Keratinocyte (primary cell): Measurements from ENCODE around the gene COX4I1. TPM values are rescaled to one million over a fixed set of nuclear protein-coding genes. Genes with fewer than 3 reads are reported as not detected.

Experiments used
- DNase-seq: peaks from one replicate; pipeline ENCODE4 v3.0.0-alpha.2; 2011; ENCODE audit warnings: low read depth, missing footprints, low spot score
- FAIRE-seq: peaks from 2 replicates; lab custom pipeline; 2011; peaks lifted over from hg19 to GRCh38; lab: Jason Lieb, UNC
- H2AFZ ChIP-seq: 2 replicates; pipeline ENCODE4 v1.6.0; 2012; ENCODE audit warnings: low read length, control low read depth, inconsistent platforms; ENCODE audit not compliant: control insufficient read depth
- H3K27ac ChIP-seq: 2 replicates; pipeline ENCODE4 v1.5.1; 2011; ENCODE audit warnings: low read length; ENCODE audit not compliant: control insufficient read depth, insufficient read depth
- H3K27me3 ChIP-seq: 3 replicates; pipeline ENCODE4 v1.6.0; 2011; ENCODE audit warnings: low read length; ENCODE audit not compliant: control insufficient read depth, insufficient read depth; ENCODE audit errors: extremely low read depth
- H3K36me3 ChIP-seq, 2 experiments: 2 replicates in 1 of 2; 3 replicates in 1 of 2; pipeline ENCODE4 v1.5.1; 2011; ENCODE audit warnings: low read length in 2 of 2, mild to moderate bottlenecking in 1 of 2; ENCODE audit not compliant: control insufficient read depth in 2 of 2, insufficient read depth in 2 of 2; ENCODE audit errors: extremely low read depth in 1 of 2
- H3K4me1 ChIP-seq: 3 replicates; pipeline ENCODE4 v1.5.1; 2011; ENCODE audit warnings: low read length; ENCODE audit not compliant: control insufficient read depth, insufficient read depth; ENCODE audit errors: extremely low read depth
- H3K4me2 ChIP-seq: 3 replicates; pipeline ENCODE4 v1.6.0; 2011; ENCODE audit warnings: low read depth, low read length; ENCODE audit not compliant: control insufficient read depth, insufficient read depth; ENCODE audit errors: extremely low read depth
- H3K4me3 ChIP-seq, 3 experiments: fragments of 200-600 bp in 1 of 3; sonication (generic) in 1 of 3; 2 replicates in 2 of 3; 3 replicates in 1 of 3; pipeline ENCODE4 v1.5.1; 2011 to 2016; ENCODE audit warnings: low read length in 3 of 3, mild to moderate bottlenecking in 3 of 3, control low read depth in 2 of 3, inconsistent platforms in 1 of 3, low read depth in 1 of 3, mixed read lengths in 1 of 3, mixed run types in 1 of 3, moderate library complexity in 1 of 3; ENCODE audit not compliant: control insufficient read depth in 2 of 3, insufficient read depth in 2 of 3; ENCODE audit errors: extremely low read depth in 1 of 3
- H3K79me2 ChIP-seq: 2 replicates; pipeline ENCODE4 v1.6.0; 2012; ENCODE audit warnings: low read length; ENCODE audit not compliant: control insufficient read depth, insufficient read depth
- H3K9ac ChIP-seq: 3 replicates; pipeline ENCODE4 v1.6.0; 2011; ENCODE audit warnings: low read length; ENCODE audit not compliant: control insufficient read depth, insufficient read depth; ENCODE audit errors: extremely low read depth
- H3K9me1 ChIP-seq: 3 replicates; pipeline ENCODE4 v1.6.0; 2011; ENCODE audit warnings: low read length; ENCODE audit not compliant: control insufficient read depth, insufficient read depth; ENCODE audit errors: extremely low read depth
- H3K9me3 ChIP-seq: 2 replicates; pipeline ENCODE4 v1.5.1; 2012; ENCODE audit warnings: low read depth, low read length; ENCODE audit not compliant: control insufficient read depth
- H4K20me1 ChIP-seq: 3 replicates; pipeline ENCODE4 v1.6.0; 2011; ENCODE audit warnings: low read length; ENCODE audit not compliant: control insufficient read depth, insufficient read depth; ENCODE audit errors: extremely low read depth
- EZH2 ChIP-seq: IDR thresholded peaks from one replicate; pipeline ENCODE4 v1.6.1; 2012; ENCODE audit warnings: inconsistent platforms, mild to moderate bottlenecking, low read length, moderate library complexity
- dilution Hi-C: fragments of 300-500 bp; cut with MboI; formaldehyde crosslinking; loops from one replicate; pipeline ENCODE4 v1.7.0; 2020; ENCODE audit warnings: low sequenced_read_pairs; ENCODE audit not compliant: extremely low pct_ligation_motif_present
- polyA plus RNA-seq, 5 experiments: library from polyadenylated mRNA; depleted of rRNA in 3 of 5; stranded (reverse) in 3 of 5; stranded (forward) in 1 of 5; unstranded in 1 of 5; fragments of >200 nt; gene quantifications; 1 replicate in 1 of 5; 2 replicates in 3 of 5; 3 replicates in 1 of 5; pipeline versions ENCODE4 v1.2.1 to v1.2.3, GENCODE V29; 2011 to 2012; ENCODE audit warnings: missing spikeins in 2 of 5, low read depth in 1 of 5, low replicate concordance in 1 of 5
- TF ChIP-seq, protein P1 (sequence below), 3 experiments: IDR thresholded peaks in 1 of 3; conservative IDR thresholded peaks in 1 of 3; optimal IDR thresholded peaks in 1 of 3; 2 replicates in 2 of 3; 3 replicates in 1 of 3; pipeline versions ENCODE3 to v1.5.1; 2011; ENCODE audit warnings: low read length in 3 of 3, mild to moderate bottlenecking in 3 of 3, moderate library complexity in 2 of 3, control low read depth in 1 of 3, inconsistent platforms in 1 of 3; ENCODE audit not compliant: insufficient read depth in 2 of 3; ENCODE audit errors: extremely low read depth in 1 of 3

The COX4I1 gene
- polyA plus RNA-seq, 1 donor (not counting 4 experiments of a cell fraction or from before 2014, with no cell fraction given), result 809 TPM

GRCh38 chr16:85770741-85771140 is 28.8 kb upstream of the COX4I1 start:
- no peak for DNase-seq
- H3K4me2 ChIP-seq, result no peak overlapping the region
- FAIRE-seq, result no peak
- H3K79me2 ChIP-seq, result no peaks in the 10 kb centered on the region
- peaks cover 0 to 1% of the 10 kb centered on the region in 2 experiments for H3K36me3 ChIP-seq
- H3K27me3 ChIP-seq, result no peaks in the 10 kb centered on the region
- H3K9me1 ChIP-seq, result no peaks in the 10 kb centered on the region
- H2AFZ ChIP-seq, result no peak overlapping the region
- H4K20me1 ChIP-seq, result no peaks in the 10 kb centered on the region
- H3K27ac ChIP-seq, result no peak overlapping the region
- TF ChIP-seq EZH2, result no peak
- TF ChIP-seq, protein P1, sequence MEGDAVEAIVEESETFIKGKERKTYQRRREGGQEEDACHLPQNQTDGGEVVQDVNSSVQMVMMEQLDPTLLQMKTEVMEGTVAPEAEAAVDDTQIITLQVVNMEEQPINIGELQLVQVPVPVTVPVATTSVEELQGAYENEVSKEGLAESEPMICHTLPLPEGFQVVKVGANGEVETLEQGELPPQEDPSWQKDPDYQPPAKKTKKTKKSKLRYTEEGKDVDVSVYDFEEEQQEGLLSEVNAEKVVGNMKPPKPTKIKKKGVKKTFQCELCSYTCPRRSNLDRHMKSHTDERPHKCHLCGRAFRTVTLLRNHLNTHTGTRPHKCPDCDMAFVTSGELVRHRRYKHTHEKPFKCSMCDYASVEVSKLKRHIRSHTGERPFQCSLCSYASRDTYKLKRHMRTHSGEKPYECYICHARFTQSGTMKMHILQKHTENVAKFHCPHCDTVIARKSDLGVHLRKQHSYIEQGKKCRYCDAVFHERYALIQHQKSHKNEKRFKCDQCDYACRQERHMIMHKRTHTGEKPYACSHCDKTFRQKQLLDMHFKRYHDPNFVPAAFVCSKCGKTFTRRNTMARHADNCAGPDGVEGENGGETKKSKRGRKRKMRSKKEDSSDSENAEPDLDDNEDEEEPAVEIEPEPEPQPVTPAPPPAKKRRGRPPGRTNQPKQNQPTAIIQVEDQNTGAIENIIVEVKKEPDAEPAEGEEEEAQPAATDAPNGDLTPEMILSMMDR (optimal IDR thresholded peaks at IDR 0.05 in 1 of 3, IDR thresholded peaks at IDR 0.05 in 1 of 3, conservative IDR thresholded peaks at IDR 0.05 in 1 of 3; ENCODE audit: extremely low read depth in 1 of 3, insufficient read depth in 2 of 3, low read length in 3 of 3), result no peak
- dilution Hi-C loops, result no loop called here
- no peaks in the 10 kb centered on the region for H3K9me3 ChIP-seq
- H3K4me1 ChIP-seq, result peaks cover 17% of the 10 kb centered on the region
- H3K9ac ChIP-seq, result no peak overlapping the region
- no peak overlapping the region for H3K4me3 ChIP-seq

- H3K9ac ChIP-seq, result no peak overlapping the region
- no peak for FAIRE-seq
- H3K27ac ChIP-seq, result no peak overlapping the region
- no peak for DNase-seq
- no peaks in the 10 kb centered on the region for H3K9me3 ChIP-seq
- TF ChIP-seq, protein P1 (optimal IDR thresholded peaks at IDR 0.05 in 1 of 3, IDR thresholded peaks at IDR 0.05 in 1 of 3, conservative IDR thresholded peaks at IDR 0.05 in 1 of 3; ENCODE audit: extremely low read depth in 1 of 3, insufficient read depth in 2 of 3, low read length in 3 of 3), result no peak
- no peak for TF ChIP-seq EZH2
- H3K27me3 ChIP-seq, result no peaks in the 10 kb centered on the region
- H2AFZ ChIP-seq, result no peak overlapping the region
- no peaks in the 10 kb centered on the region for H3K9me1 ChIP-seq
- H3K36me3 ChIP-seq, result peaks cover 1 to 5% of the 10 kb centered on the region in 2 experiments
- H3K79me2 ChIP-seq, result no peaks in the 10 kb centered on the region
- no peaks in the 10 kb centered on the region for H4K20me1 ChIP-seq
- dilution Hi-C loops, result no loop called here
- H3K4me1 ChIP-seq, result peaks cover 16% of the 10 kb centered on the region
- H3K4me2 ChIP-seq, result no peak overlapping the region
- H3K4me3 ChIP-seq, result no peak overlapping the region
Observed at GRCh38 chr16:85773044-85773443, 26.5 kb upstream of the COX4I1 start.
